DOHH2 (cell line): ENCODE measurements around the gene MACF1.

ENCODE experiments used
- CTCF ChIP-seq: fragments of 200-600 bp; sonication (generic); IDR thresholded peaks from one replicate; pipeline ENCODE4 v1.5.1; 2014; ENCODE audit warnings: antibody characterized with exemption, mild to moderate bottlenecking, low read depth, low read length; ENCODE audit not compliant: poor library complexity, severe bottlenecking
- EZH2phosphoT487 ChIP-seq: fragments of 200-600 bp; sonication (generic); IDR thresholded peaks from 2 replicates; pipeline ENCODE4 v1.6.1; 2017; ENCODE audit warnings: borderline replicate concordance, mild to moderate bottlenecking, antibody characterized with exemption, low read length, moderate library complexity, mixed read lengths

DNA sequence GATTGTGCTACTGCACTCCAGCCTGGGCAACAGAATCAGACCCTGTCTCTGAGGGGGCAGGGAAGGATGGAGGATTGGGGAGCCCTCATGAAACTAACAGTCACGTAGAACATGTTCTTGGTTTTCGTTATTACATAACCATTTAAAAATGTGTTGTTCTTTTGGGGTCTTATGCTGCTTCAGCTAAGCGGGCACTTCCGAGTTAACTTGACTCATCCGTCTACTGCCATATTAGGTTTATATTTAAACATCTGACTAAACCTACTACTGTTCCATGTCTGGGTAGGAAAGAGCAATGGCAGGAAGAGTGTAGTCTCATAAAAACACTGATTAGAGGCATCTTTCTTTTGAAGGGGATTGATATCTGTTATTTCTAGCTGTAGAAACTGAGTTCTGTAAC is 227.4 kb downstream of the MACF1 start:
- TF ChIP-seq CTCF (no peak), EZH2phosphoT487 (no peak)
